HepG2 (cell line): Measurements from ENCODE around the gene DCTN3. TPM values are rescaled to one million over a fixed set of nuclear protein-coding genes. Genes with fewer than 3 reads are reported as not detected.

Experiments
- CENPT ChIP-seq: sonication (generic); formaldehyde crosslinking; IDR thresholded peaks from 2 replicates; pipeline ENCODE4 v1.8.0; 2022; ENCODE audit warnings: low read depth, mild to moderate bottlenecking, moderate library complexity, missing genetic modification reagents
- DNMT3B ChIP-seq: conservative IDR thresholded peaks from 2 replicates; pipeline ENCODE4 v1.6.1; 2016; ENCODE audit warnings: missing biosample characterization, control low read depth
- DPF2 ChIP-seq: sonication (generic); formaldehyde crosslinking; IDR thresholded peaks from 2 replicates; pipeline ENCODE4 v1.4.0; 2020; ENCODE audit warnings: mild to moderate bottlenecking, low read depth, missing genetic modification reagents, borderline replicate concordance
- GABPA ChIP-seq, 2 experiments: IDR thresholded peaks; 2 replicates each; pipeline ENCODE4 v1.6.1; 2011 to 2016; ENCODE audit warnings: low read depth in 2 of 2, low read length in 1 of 2, missing biosample characterization in 1 of 2, missing genetic modification characterization in 1 of 2
- HNF4A ChIP-seq: sonication (generic); formaldehyde crosslinking; IDR thresholded peaks from 2 replicates; pipeline ENCODE4 v1.4.0; 2020; ENCODE audit warnings: missing genetic modification reagents
- HNF4G ChIP-seq, 2 experiments: sonication (generic) in 1 of 2; formaldehyde crosslinking in 1 of 2; IDR thresholded peaks; 2 replicates each; pipeline versions ENCODE4 v1.4.0 to v1.6.1; 2011 to 2020; ENCODE audit warnings: borderline replicate concordance in 2 of 2, low read depth in 2 of 2, mild to moderate bottlenecking in 2 of 2, low read length in 1 of 2, missing genetic modification reagents in 1 of 2, moderate library complexity in 1 of 2
- MLXIP ChIP-seq: sonication (generic); formaldehyde crosslinking; IDR thresholded peaks from 2 replicates; pipeline ENCODE4 v1.9.0; 2021; ENCODE audit warnings: missing genetic modification reagents, borderline replicate concordance
- NKX3-1 ChIP-seq: sonication (generic); formaldehyde crosslinking; IDR thresholded peaks from 2 replicates; pipeline ENCODE4 v1.5.0; 2020; ENCODE audit warnings: missing genetic modification reagents
- NR0B2 ChIP-seq: sonication (generic); formaldehyde crosslinking; IDR thresholded peaks from 2 replicates; pipeline ENCODE4 v1.4.0; 2020; ENCODE audit warnings: mild to moderate bottlenecking, missing genetic modification reagents
- STAT6 ChIP-seq: sonication (generic); formaldehyde crosslinking; IDR thresholded peaks from 2 replicates; pipeline ENCODE4 v1.4.0; 2020; ENCODE audit warnings: missing genetic modification reagents, mild to moderate bottlenecking, borderline replicate concordance
- TIGD3 ChIP-seq: sonication (generic); formaldehyde crosslinking; IDR thresholded peaks from 2 replicates; pipeline ENCODE4 v1.5.1; 2020; ENCODE audit warnings: mild to moderate bottlenecking, missing genetic modification reagents, borderline replicate concordance
- TOE1 ChIP-seq: sonication (generic); formaldehyde crosslinking; IDR thresholded peaks from 2 replicates; pipeline ENCODE4 v1.4.0; 2020; ENCODE audit warnings: mild to moderate bottlenecking, missing genetic modification reagents
- ZFAT ChIP-seq: sonication (generic); formaldehyde crosslinking; conservative IDR thresholded peaks from 2 replicates; pipeline ENCODE4 v1.8.1; 2023; ENCODE audit warnings: missing genetic modification reagents, inconsistent platforms
- ZFP91 ChIP-seq: sonication (generic); formaldehyde crosslinking; IDR thresholded peaks from 2 replicates; pipeline ENCODE4 v1.9.0; 2022; ENCODE audit warnings: missing genetic modification reagents, mild to moderate bottlenecking, borderline replicate concordance
- ZNF530 ChIP-seq: sonication (generic); formaldehyde crosslinking; IDR thresholded peaks from 2 replicates; pipeline ENCODE4 v1.5.0; 2020; ENCODE audit warnings: low read depth, mild to moderate bottlenecking, missing genetic modification reagents
- ZNF746 ChIP-seq: sonication (generic); formaldehyde crosslinking; IDR thresholded peaks from 2 replicates; pipeline ENCODE4 v1.8.0; 2022; ENCODE audit warnings: mild to moderate bottlenecking, missing genetic modification reagents
- ZNF788 ChIP-seq: sonication (generic); formaldehyde crosslinking; IDR thresholded peaks from 2 replicates; pipeline ENCODE4 v1.5.0; 2020; ENCODE audit warnings: mild to moderate bottlenecking, missing genetic modification reagents, borderline replicate concordance
- ZSCAN12 ChIP-seq: sonication (generic); formaldehyde crosslinking; IDR thresholded peaks from 2 replicates; pipeline ENCODE4 v1.9.0; 2021; ENCODE audit warnings: mild to moderate bottlenecking, missing genetic modification reagents
- polyA plus RNA-seq, 8 experiments: library from polyadenylated mRNA; depleted of rRNA in 3 of 8; stranded (reverse) in 7 of 8; unstranded in 1 of 8; fragments of >200 nt; fragmentation: Illumina TruSeq in 4 of 8; extraction: Trizol in 4 of 8; gene quantifications; 2 replicates each; pipeline versions ENCODE4 v1.2.1 to v1.2.3, GENCODE V29; 2011 to 2016; ENCODE audit warnings: low read depth in 4 of 8, missing spikeins in 1 of 8, mixed read lengths in 1 of 8; ENCODE audit not compliant: insufficient read depth in 1 of 8
- total RNA-seq, 5 experiments: library from RNA; depleted of rRNA; stranded (reverse); fragments of >200 nt; fragmentation: Illumina TruSeq; extraction: Trizol; gene quantifications; 2 replicates each; pipeline ENCODE4 v1.2.3, GENCODE V29; 2016; ENCODE audit warnings: low read depth in 1 of 5

Gene DCTN3
- total and polyA plus RNA-seq, 2 of the 13 experiments (the other 11 are each of a cell fraction or from before 2014, with no cell fraction given): 27.4 to 34.5 TPM

GRCh38 chr9:34620061-34620994 lies at the start of gene DCTN3 (continued):
- no peak for TF ChIP-seq ZNF530 (CRISPR knock-in tag)
- no peak for TF ChIP-seq CENPT (CRISPR knock-in tag)
- no peak for TF ChIP-seq DNMT3B (CRISPR knock-in tag)
- TF ChIP-seq NR0B2: no peak
- TF ChIP-seq NKX3-1 (CRISPR knock-in tag): no peak
- no peak for TF ChIP-seq DPF2 (CRISPR knock-in tag)
- TF ChIP-seq ZFP91 (CRISPR knock-in tag): peak; percentile 52; the same call in 1 of the 2 replicates
- TF ChIP-seq ZNF788: peak; percentile 49; the same call in 1 of the 2 replicates
- no peak for TF ChIP-seq HNF4G (IDR thresholded peaks at IDR 0.05; ENCODE audit: borderline replicate concordance, low read depth, low read length)
- TF ChIP-seq HNF4G (CRISPR knock-in tag; IDR thresholded peaks at IDR 0.05; ENCODE audit: borderline replicate concordance, low read depth): no peak
- TF ChIP-seq TOE1 (CRISPR knock-in tag): no peak
- no peak for TF ChIP-seq MLXIP (CRISPR knock-in tag)
- TF ChIP-seq HNF4A: no peak
- no peak for TF ChIP-seq STAT6 (CRISPR knock-in tag)
- TF ChIP-seq ZFAT (CRISPR knock-in tag): no peak
- TF ChIP-seq ZSCAN12 (CRISPR knock-in tag): no peak
- TF ChIP-seq ZNF746 (CRISPR knock-in tag): no peak
- peak; percentile 89 for TF ChIP-seq GABPA (IDR thresholded peaks at IDR 0.05; ENCODE audit: low read depth, low read length)
- TF ChIP-seq GABPA (CRISPR knock-in tag; IDR thresholded peaks at IDR 0.05; ENCODE audit: low read depth): peak; percentile 97
- TF ChIP-seq TIGD3 (CRISPR knock-in tag): no peak
